Upper lobe of right lung (tissue), 1 donor: ENCODE results near the gene TBCA. TPM values are rescaled to one million over a fixed set of nuclear protein-coding genes. Genes with fewer than 3 reads are reported as not detected.

Experiments
- ATAC-seq: fragments of 200-7000 bp; cut with Tn5 transposase; one replicate; pipeline ENCODE4 v1.9.1; 2020; ENCODE audit warnings: mild to moderate bottlenecking, moderate library complexity
- DNase-seq: peaks from one replicate; pipeline ENCODE4 v3.0.0-alpha.2; 2020
- H3K27ac ChIP-seq: fragments of 200-600 bp; one replicate; pipeline ENCODE4 v1.8.0; 2022
- H3K27me3 ChIP-seq: fragments of 200-600 bp; one replicate; pipeline ENCODE4 v1.8.0; 2022; ENCODE audit warnings: mild to moderate bottlenecking
- H3K36me3 ChIP-seq: fragments of 200-600 bp; one replicate; pipeline ENCODE4 v1.8.0; 2022
- H3K4me1 ChIP-seq: fragments of 200-600 bp; one replicate; pipeline ENCODE4 v1.8.0; 2022
- H3K4me3 ChIP-seq: fragments of 200-600 bp; one replicate; pipeline ENCODE4 v1.8.0; 2022; ENCODE audit warnings: mild to moderate bottlenecking
- H3K9me3 ChIP-seq: fragments of 200-600 bp; one replicate; pipeline ENCODE4 v1.8.0; 2022
- CTCF ChIP-seq: fragments of 200-600 bp; IDR thresholded peaks from one replicate; pipeline ENCODE4 v1.8.0; 2022; ENCODE audit warnings: antibody characterized with exemption
- intact Hi-C: fragments of 100-400 bp; cut with DNase I; formaldehyde crosslinking; loops from one replicate; pipeline ENCODE4 v1.11.0; 2022
- total RNA-seq: library from RNA; stranded (reverse); fragmentation: NEBNext Ultra II Directional; extraction: Animal tissue kit (Norgen Biotek cat#: 25700); gene quantifications from one replicate; pipeline ENCODE4 v1.2.1, GENCODE V29; 2021
- donor health status: DM: no; HTN: yes; CAD: no; lungs with severe emphysema.

Gene TBCA
- total RNA-seq, 1 donor from 2014 or later: 120 TPM

GRCh38 chr5:77669677-77670076, 106.5 kb downstream of the TBCA start:
- Histone ChIP-seq H3K36me3 (no peaks in the 10 kb centered on the region), H3K4me3 (no peak overlapping the region), H3K4me1 (no peaks in the 10 kb centered on the region), H3K9me3 (no peaks in the 10 kb centered on the region), H3K27me3 (peaks cover 13% of the 10 kb centered on the region), H3K27ac (no peak overlapping the region)
- DNase-seq (no peak), ATAC-seq (no peak)
- intact Hi-C loops: no loop called here
- TF ChIP-seq CTCF: no peak

- H3K27ac ChIP-seq: no peak overlapping the region
- ATAC-seq: no peak
- H3K9me3 ChIP-seq: no peaks in the 10 kb centered on the region
- no peak for DNase-seq
- no peaks in the 10 kb centered on the region for H3K36me3 ChIP-seq
- peaks cover 13% of the 10 kb centered on the region for H3K27me3 ChIP-seq
- no peak overlapping the region for H3K4me3 ChIP-seq
- no peak for TF ChIP-seq CTCF
- H3K4me1 ChIP-seq: no peaks in the 10 kb centered on the region
- intact Hi-C loops: no loop called here
Observed at GRCh38 chr5:77663090-77663863, 112.9 kb downstream of the TBCA start.

GRCh38 chr5:77662635-77663034, 113.5 kb downstream of the TBCA start:
- ATAC-seq (no peak), DNase-seq (no peak)
- no peaks in the 10 kb centered on the region for H3K36me3 ChIP-seq
- no peaks in the 10 kb centered on the region for H3K4me1 ChIP-seq
- peaks cover 9% of the 10 kb centered on the region for H3K27me3 ChIP-seq
- H3K27ac ChIP-seq: no peak overlapping the region
- intact Hi-C loops: no loop called here
- H3K9me3 ChIP-seq: no peaks in the 10 kb centered on the region
- TF ChIP-seq CTCF: no peak
- H3K4me3 ChIP-seq: no peak overlapping the region

- no peaks in the 10 kb centered on the region for H3K36me3 ChIP-seq
- no peak overlapping the region for H3K27ac ChIP-seq
- intact Hi-C loops: no loop called here
- no peak for DNase-seq
- no peak overlapping the region for H3K4me3 ChIP-seq
- no peaks in the 10 kb centered on the region for H3K9me3 ChIP-seq
- H3K27me3 ChIP-seq: no peaks in the 10 kb centered on the region
- no peak for ATAC-seq
- no peak for TF ChIP-seq CTCF
- H3K4me1 ChIP-seq: no peaks in the 10 kb centered on the region
Observed at GRCh38 chr5:77658662-77659061, 117.5 kb downstream of the TBCA start.

GRCh38 chr5:77651343-77651742, 124.8 kb downstream of the TBCA start:
- ATAC-seq: no peak
- intact Hi-C loops: no loop called here
- Histone ChIP-seq H3K4me1 (no peaks in the 10 kb centered on the region), H3K27ac (no peak overlapping the region), H3K36me3 (no peaks in the 10 kb centered on the region), H3K27me3 (peaks cover 24% of the 10 kb centered on the region), H3K9me3 (no peaks in the 10 kb centered on the region), H3K4me3 (no peak overlapping the region)
- TF ChIP-seq CTCF: no peak
- no peak for DNase-seq
